Fibroblast of lung (primary cell): ENCODE results near the gene ADGRL2. TPM values are rescaled to one million over a fixed set of nuclear protein-coding genes. Genes with fewer than 3 reads are reported as not detected.

Experiments used
- DNase-seq, 2 donors: peaks; one replicate each; pipeline versions ENCODE4 v3.0.0 to v3.0.0-alpha.2; 2010; ENCODE audit warnings: low read depth in 2 of 2
- H2AFZ ChIP-seq: 2 replicates; pipeline ENCODE4 v1.5.1; 2012; ENCODE audit warnings: low read length, control low read depth, inconsistent platforms
- H3K27ac ChIP-seq: 2 replicates; pipeline ENCODE4 v1.5.1; 2011; ENCODE audit warnings: low read length, control low read depth; ENCODE audit not compliant: insufficient read depth
- H3K27me3 ChIP-seq: 2 replicates; pipeline ENCODE4 v1.5.1; 2011; ENCODE audit warnings: mild to moderate bottlenecking, low read length; ENCODE audit not compliant: control insufficient read depth, insufficient read depth
- H3K36me3 ChIP-seq: 2 replicates; pipeline ENCODE4 v1.5.1; 2011; ENCODE audit warnings: low read length; ENCODE audit not compliant: control insufficient read depth, insufficient read depth
- H3K4me1 ChIP-seq: 2 replicates; pipeline ENCODE4 v1.5.1; 2011; ENCODE audit warnings: low read length; ENCODE audit not compliant: control insufficient read depth, insufficient read depth; ENCODE audit errors: extremely low read depth
- H3K4me2 ChIP-seq: 2 replicates; pipeline ENCODE4 v1.5.1; 2011; ENCODE audit warnings: low read length, control low read depth; ENCODE audit not compliant: insufficient read depth; ENCODE audit errors: extremely low read depth
- H3K4me3 ChIP-seq, 4 experiments: fragments of 200-600 bp in 1 of 4; sonication (generic) in 1 of 4; replicated peaks in 1 of 4; 2 replicates each; pipeline ENCODE4 v1.5.1; 2011 to 2016; ENCODE audit warnings: low read length in 4 of 4, low read depth in 3 of 4, mild to moderate bottlenecking in 3 of 4, control low read depth in 2 of 4, inconsistent platforms in 1 of 4, mixed read lengths in 1 of 4; ENCODE audit not compliant: insufficient read depth in 1 of 4; ENCODE audit errors: control extremely low read depth in 1 of 4
- H3K79me2 ChIP-seq: 2 replicates; pipeline ENCODE4 v1.5.1; 2012; ENCODE audit warnings: mild to moderate bottlenecking, low read length, inconsistent platforms; ENCODE audit not compliant: control insufficient read depth, insufficient read depth
- H3K9ac ChIP-seq: 2 replicates; pipeline ENCODE4 v1.5.1; 2011; ENCODE audit warnings: mild to moderate bottlenecking, low read length, control low read depth; ENCODE audit not compliant: insufficient read depth
- H3K9me3 ChIP-seq: 2 replicates; pipeline ENCODE4 v1.5.1; 2012; ENCODE audit warnings: low read depth, low read length; ENCODE audit not compliant: control insufficient read depth, insufficient read depth
- H4K20me1 ChIP-seq: 2 replicates; pipeline ENCODE4 v1.5.1; 2011; ENCODE audit warnings: low read length; ENCODE audit not compliant: control insufficient read depth, insufficient read depth; ENCODE audit errors: extremely low read depth
- CTCF ChIP-seq, 2 donors: IDR thresholded peaks in 1 of 2; conservative IDR thresholded peaks in 1 of 2; 1 replicate in 1 of 2; 2 replicates in 1 of 2; pipeline ENCODE4 v1.5.1; 2011 to 2012; ENCODE audit warnings: low read length in 2 of 2, control low read depth in 1 of 2, inconsistent platforms in 1 of 2, low read depth in 1 of 2, mild to moderate bottlenecking in 1 of 2
- EZH2 ChIP-seq: IDR thresholded peaks from 2 replicates; pipeline ENCODE4 v1.5.1; 2012; ENCODE audit warnings: low read length, control low read depth, mild to moderate bottlenecking; ENCODE audit errors: missing control alignments
- polyA plus RNA-seq, 2 donors: library from polyadenylated mRNA; depleted of rRNA in 1 of 2; stranded (reverse) in 1 of 2; unstranded in 1 of 2; fragments of >200 nt; gene quantifications; 2 replicates each; pipeline ENCODE4 v1.2.1, GENCODE V29; 2011 to 2012; ENCODE audit warnings: missing spikeins in 1 of 2
- total RNA-seq: library from RNA; depleted of rRNA; stranded (reverse); fragments of >200 nt; gene quantifications from 2 replicates; pipeline ENCODE4 v1.2.1, GENCODE V29; 2014

Gene ADGRL2
- total and polyA plus RNA-seq, 2 donors (not counting 1 experiment from before 2014, with no cell fraction given): 74.1 to 196 TPM

GRCh38 chr1:81950591-81951244, 150.0 kb downstream of the ADGRL2 start:
- Histone ChIP-seq H3K36me3 (peaks cover under 1% of the 10 kb centered on the region), H3K27me3 (no peaks in the 10 kb centered on the region), H3K4me2 (peak overlapping the region; percentile 75), H3K4me3 (peak overlapping the region; percentile 3 to 36 (median 33)), H4K20me1 (no peaks in the 10 kb centered on the region), H3K9me3 (no peaks in the 10 kb centered on the region), H3K27ac (peak overlapping the region; percentile 22), H3K79me2 (peaks cover 9% of the 10 kb centered on the region), H3K4me1 (peaks cover 8% of the 10 kb centered on the region), H3K9ac (no peak overlapping the region), H2AFZ (no peak overlapping the region)
- DNase-seq: peak in 1 of 2 donors; percentile 45
- no peak for TF ChIP-seq CTCF (conservative IDR thresholded peaks at IDR 0.05 in 1 of 2, IDR thresholded peaks at IDR 0.05 in 1 of 2; ENCODE audit: low read depth in 1 of 2, low read length in 2 of 2)
- no peak for TF ChIP-seq EZH2

GRCh38 chr1:81954534-81955020, 153.8 kb downstream of the ADGRL2 start:
- no peak overlapping the region for H2AFZ ChIP-seq

GRCh38 chr1:81967951-81968350, 167.2 kb downstream of the ADGRL2 start:
- Histone ChIP-seq H3K27ac (no peak overlapping the region), H2AFZ (no peak overlapping the region), H3K4me2 (no peak overlapping the region), H3K9ac (no peak overlapping the region), H3K4me3 (no peak overlapping the region), H3K79me2 (no peaks in the 10 kb centered on the region), H3K36me3 (no peaks in the 10 kb centered on the region), H3K9me3 (no peaks in the 10 kb centered on the region), H3K4me1 (no peaks in the 10 kb centered on the region), H3K27me3 (no peaks in the 10 kb centered on the region), H4K20me1 (no peaks in the 10 kb centered on the region)
- TF ChIP-seq CTCF (conservative IDR thresholded peaks at IDR 0.05 in 1 of 2, IDR thresholded peaks at IDR 0.05 in 1 of 2; ENCODE audit: low read depth in 1 of 2, low read length in 2 of 2): no peak
- TF ChIP-seq EZH2: no peak
- DNase-seq: no peak

More at GRCh38 chr1:81954534-81955020, 153.8 kb downstream of the ADGRL2 start:
- Histone ChIP-seq H3K4me3 (no peak overlapping the region), H3K27ac (no peak overlapping the region), H3K36me3 (peaks cover 2% of the 10 kb centered on the region), H3K27me3 (no peaks in the 10 kb centered on the region), H3K4me1 (peaks cover 6% of the 10 kb centered on the region), H3K79me2 (peaks cover 2% of the 10 kb centered on the region), H3K4me2 (no peak overlapping the region), H3K9me3 (no peaks in the 10 kb centered on the region), H4K20me1 (no peaks in the 10 kb centered on the region), H3K9ac (no peak overlapping the region)
- TF ChIP-seq EZH2: no peak
- TF ChIP-seq CTCF (conservative IDR thresholded peaks at IDR 0.05 in 1 of 2, IDR thresholded peaks at IDR 0.05 in 1 of 2; ENCODE audit: low read depth in 1 of 2, low read length in 2 of 2): no peak
- DNase-seq: peak in 1 of 2 donors; percentile 51
